ENCODE results near the gene AFG1L. TPM values are rescaled to one million over a fixed set of nuclear protein-coding genes. Genes with fewer than 3 reads are reported as not detected.
"Not testable (repeated sequence)": the region's sequence is repeated elsewhere in the genome, so short reads cannot be mapped to it uniquely, and the experiment has no call there.

AFG1L gene
- polyA plus RNA-seq, 3 donors, result 1.0 to 2.8 (median 1.8) TPM

- no peak overlapping the region for H3K27ac ChIP-seq (ENCODE audit: low read depth, low read length)
- 54 to 90% (median 73%) methylated on average over 3 of the region's 3 CpGs for WGBS, 3 donors
These were observed 234.0 kb downstream of the AFG1L start for GRCh38 chr6:108528878-108529277.

- no peak overlapping the region for H3K27ac ChIP-seq (ENCODE audit: low read depth, low read length)
- 84 to 90% (median 89%) methylated on average over 1 of the region's 1 CpG for WGBS, 3 donors
These were observed 236.5 kb downstream of the AFG1L start for GRCh38 chr6:108531332-108531731.

GRCh38 chr6:108535114-108535742 is 240.4 kb downstream of the AFG1L start:
- no peak overlapping the region for H3K27ac ChIP-seq (ENCODE audit: low read depth, low read length)
- WGBS, 3 donors, result 85 to 91% (median 86%) methylated on average over 11 of the region's 11 CpGs

DNA sequence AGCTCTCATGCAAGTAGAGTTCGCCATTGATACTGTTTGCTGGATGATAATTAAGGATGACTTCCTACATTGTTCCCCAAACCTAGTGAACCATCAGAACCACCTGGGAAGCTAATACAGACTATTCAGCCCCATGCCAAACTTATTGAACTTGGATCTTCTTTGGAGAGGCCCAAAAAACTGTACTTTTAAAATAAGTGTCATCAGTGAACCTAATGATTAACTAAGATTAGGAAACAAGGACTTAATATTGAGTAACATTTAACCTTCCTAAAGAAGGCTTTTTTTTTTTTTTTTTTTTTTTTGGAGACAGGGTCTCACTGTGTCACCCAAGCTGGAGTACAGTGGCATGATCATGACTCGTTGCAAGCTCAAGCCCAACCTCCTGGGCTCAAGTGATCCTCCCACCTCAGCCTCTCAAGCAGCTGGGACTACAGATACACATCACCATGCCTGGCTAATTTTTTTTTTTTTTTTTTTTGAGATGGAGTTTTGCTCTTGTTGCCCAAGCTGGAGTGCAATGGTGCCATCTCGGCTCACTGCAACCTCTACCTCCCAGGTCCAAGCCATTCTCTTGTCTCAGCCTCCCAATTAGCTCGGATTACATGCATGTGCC is 241.2 kb downstream of the AFG1L start:
- 83 to 92% (median 89%) methylated on average over 4 of the region's 4 CpGs for WGBS, 3 donors
- not testable (repeated sequence) for H3K27ac ChIP-seq (ENCODE audit: low read depth, low read length)

DNA sequence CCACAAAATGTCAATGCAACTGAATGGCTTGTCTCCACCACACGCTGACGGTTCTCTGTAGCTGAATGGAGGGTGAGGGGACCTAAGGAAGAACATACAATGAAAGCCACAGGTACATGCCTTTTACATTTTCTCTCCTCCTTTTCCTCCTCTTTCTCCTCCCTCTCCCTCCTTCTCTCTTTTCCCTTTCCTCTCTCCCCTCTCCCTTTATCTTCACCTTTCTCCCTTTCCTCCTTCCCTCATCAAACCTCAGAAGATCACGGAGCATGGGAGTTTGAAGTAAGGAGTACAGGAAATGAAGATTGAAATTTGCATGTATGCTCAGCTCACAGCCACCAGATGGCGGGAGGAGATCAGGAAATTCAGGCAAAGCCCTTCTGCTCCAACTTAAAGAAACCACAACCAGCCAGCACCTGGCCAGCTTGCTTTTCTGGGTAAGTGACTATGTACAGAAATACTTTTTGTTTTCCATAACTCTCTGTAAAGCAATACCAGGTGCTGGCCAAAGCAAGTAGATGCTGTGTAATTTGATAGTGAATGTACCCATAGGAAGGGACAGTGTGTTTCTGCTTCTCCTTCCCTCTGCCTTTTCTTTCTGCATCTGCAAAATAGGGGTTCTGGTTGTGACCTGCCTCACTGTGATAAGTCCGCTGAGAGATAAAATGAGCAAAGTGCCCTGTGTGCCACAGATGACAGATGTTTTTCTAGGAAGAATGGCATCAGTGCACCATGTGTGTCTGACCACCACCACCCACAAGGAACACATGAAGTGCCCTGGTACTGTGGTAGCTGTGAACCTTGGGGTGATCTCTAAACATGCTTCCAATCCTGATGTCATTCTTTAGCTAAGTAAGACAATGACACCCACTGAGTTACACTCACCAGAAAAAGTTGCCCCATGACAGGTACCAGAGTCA is 247.2 kb downstream of the AFG1L start:
- WGBS, 3 donors, result 8 to 19% (median 16%) methylated on average over 5 of the region's 5 CpGs
- H3K27ac ChIP-seq (ENCODE audit: low read depth, low read length), result no peak overlapping the region

GRCh38 chr6:108543175-108543940 is 248.5 kb downstream of the AFG1L start:
- no peak overlapping the region for H3K27ac ChIP-seq (ENCODE audit: low read depth, low read length)
- 82 to 87% (median 83%) methylated on average over 7 of the region's 7 CpGs for WGBS, 3 donors

- WGBS, 3 donors, result 48 to 67% (median 53%) methylated on average over 3 of the region's 3 CpGs
- H3K27ac ChIP-seq (ENCODE audit: low read depth, low read length), result no peak overlapping the region
These were observed 249.8 kb downstream of the AFG1L start for GRCh38 chr6:108544606-108545005.

DNA sequence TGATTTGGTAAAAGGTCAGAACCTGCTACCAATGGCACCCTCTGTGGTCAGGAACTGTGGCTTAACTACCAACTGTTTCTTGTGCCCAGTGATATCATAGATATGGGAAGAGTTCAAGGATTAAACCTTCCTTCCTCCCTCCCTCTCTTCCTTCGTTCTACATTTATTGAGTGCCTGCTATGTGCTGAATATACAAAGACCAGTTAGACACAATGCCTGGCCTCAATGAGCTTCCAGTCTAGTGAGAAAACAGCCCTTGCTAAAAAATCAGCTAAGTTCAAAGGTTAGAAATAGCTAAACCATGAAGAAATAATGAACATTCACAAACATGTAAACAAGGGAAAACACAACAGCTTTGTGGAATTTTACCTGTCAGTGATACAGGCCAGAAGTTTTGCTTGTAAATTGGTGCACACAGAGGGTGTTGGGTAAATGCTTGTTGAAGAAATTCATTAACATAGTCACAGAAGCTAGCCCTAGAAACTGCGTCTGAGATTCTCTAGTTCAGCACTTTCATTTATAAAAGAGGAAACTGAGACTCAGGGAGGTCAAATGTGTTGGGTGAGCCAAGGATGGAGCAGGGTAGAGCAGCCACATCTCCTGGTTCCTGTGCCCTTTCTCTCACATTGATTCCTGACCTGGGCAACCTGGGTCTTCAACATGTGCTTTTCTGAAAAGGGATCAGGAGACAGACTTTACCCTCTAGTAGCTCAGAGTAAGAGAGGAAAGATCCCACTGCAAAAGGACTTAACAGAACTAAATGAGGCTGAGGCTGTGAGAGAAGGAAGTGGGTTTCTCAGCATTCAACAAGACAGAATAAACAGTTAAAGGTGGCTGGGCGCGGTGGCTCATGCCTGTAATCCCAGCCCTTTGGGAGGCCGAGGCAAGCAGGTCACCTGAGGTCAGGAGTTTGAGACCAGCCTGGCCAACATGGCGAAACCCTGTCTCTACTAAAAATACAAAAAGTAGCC is 251.5 kb downstream of the AFG1L start:
- WGBS, 3 donors, result 63 to 89% (median 70%) methylated on average over 6 of the region's 6 CpGs
- H3K27ac ChIP-seq (ENCODE audit: low read depth, low read length), result no peak overlapping the region

- H3K27ac ChIP-seq (ENCODE audit: low read depth, low read length), result no peak overlapping the region
- WGBS, 3 donors, result 81 to 88% (median 87%) methylated on average over 1 of the region's 1 CpG
These were observed 254.4 kb downstream of the AFG1L start for GRCh38 chr6:108549241-108549640.

DNA sequence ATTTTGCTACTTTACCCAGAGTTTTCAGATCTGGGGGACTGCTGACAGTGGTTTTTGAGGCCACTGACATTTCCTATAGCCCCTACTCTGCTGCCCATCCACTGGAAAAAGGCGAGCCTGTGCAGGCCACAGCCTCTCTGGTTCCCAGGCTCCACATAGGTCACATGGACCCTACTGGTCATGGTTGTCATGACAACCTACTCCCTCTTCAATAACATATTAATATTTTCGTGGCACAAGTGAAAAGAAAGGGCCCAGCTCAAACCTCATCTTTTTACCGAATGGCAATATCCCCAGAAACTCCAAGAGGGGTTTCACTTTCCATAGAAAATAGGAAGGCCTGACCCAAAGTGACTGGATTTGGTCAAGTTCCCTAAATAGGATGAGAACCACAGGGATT is 254.9 kb downstream of the AFG1L start:
- 75 to 84% (median 78%) methylated on average over 3 of the region's 3 CpGs for WGBS, 3 donors
- H3K27ac ChIP-seq (ENCODE audit: low read depth, low read length), result no peak overlapping the region

- 52 to 75% (median 66%) methylated on average over 3 of the region's 3 CpGs for WGBS, 3 donors
- H3K27ac ChIP-seq (ENCODE audit: low read depth, low read length), result no peak overlapping the region
These were observed 255.4 kb downstream of the AFG1L start for GRCh38 chr6:108550256-108550655.

DNA sequence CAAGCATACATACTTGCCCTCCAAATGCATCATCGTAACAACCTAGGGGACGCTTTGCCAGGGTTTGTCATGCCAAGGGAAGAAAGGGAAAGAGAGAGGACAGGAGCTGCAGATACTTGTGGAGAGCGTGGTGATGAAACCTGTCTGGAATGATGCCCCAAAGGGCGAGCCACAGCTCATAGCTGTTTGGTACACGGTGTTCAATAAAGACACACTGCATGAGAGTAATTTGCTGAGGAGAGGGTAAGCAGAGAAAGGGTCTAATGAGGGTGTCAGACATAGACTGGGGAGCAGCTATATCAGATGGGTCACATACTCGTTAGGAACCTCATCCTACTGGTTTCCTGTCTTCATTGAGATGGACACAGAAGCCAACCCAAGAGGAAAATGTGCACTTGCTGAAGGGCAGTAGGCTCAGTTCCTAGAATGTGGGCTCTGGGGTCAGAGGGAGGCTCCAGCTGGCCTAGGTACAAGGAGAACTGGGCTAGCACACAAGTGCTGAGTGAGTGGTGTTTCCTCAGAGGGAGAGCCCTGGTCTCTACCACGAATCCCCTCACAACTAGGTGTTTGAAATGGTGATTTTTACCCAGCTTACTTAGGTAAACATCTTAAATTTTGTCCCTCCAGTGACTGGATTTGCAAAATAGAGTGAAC is 260.7 kb downstream of the AFG1L start:
- WGBS, 3 donors, result 86 to 91% (median 87%) methylated on average over 7 of the region's 7 CpGs

DNA sequence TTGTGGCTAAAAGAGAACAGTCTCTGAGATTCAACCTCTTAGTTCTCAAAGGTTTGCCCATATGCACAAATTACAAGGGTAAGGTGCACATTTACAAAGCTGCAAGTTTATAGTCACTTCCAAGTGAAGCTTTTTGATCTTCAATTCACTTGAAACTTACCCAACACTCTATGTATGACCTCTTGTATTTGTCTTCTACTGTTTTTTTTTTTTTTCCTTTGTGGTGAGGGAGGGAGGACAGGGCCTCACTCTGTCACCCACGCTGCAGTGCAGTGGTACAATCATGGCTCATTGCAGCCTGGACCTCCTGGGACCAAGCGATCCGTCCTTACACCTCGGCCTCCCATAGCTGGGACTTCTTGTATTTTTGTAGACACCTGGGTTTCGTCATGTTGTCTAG is 261.4 kb downstream of the AFG1L start:
- WGBS, 3 donors, result 93 to 96% (median 93%) methylated on average over 5 of the region's 5 CpGs
- H3K27ac ChIP-seq (ENCODE audit: low read depth, low read length), result no peak overlapping the region

More for the DNA sequence above, 260.7 kb downstream of the AFG1L start:
- H3K27ac ChIP-seq (ENCODE audit: low read depth, low read length), result no peak overlapping the region

- H3K27ac ChIP-seq (ENCODE audit: low read depth, low read length), result no peak overlapping the region
- 41 to 47% (median 44%) methylated on average over 16 of the region's 16 CpGs for WGBS, 3 donors
These were observed 262.1 kb downstream of the AFG1L start for GRCh38 chr6:108556866-108557493.

- 1% methylated on average over 51 to 105 of the region's 105 CpGs for WGBS, 3 donors
- H3K27ac ChIP-seq (ENCODE audit: low read depth, low read length), result peak overlapping the region; percentile 48
These were observed 262.9 kb downstream of the AFG1L start for GRCh38 chr6:108557494-108558371.

Data from adipose tissue (tissue), 3 donors.